Naive thymus-derived CD4-positive, alpha-beta T cell (primary cell): Measurements from ENCODE around the gene NHP2. TPM values are rescaled to one million over a fixed set of nuclear protein-coding genes. Genes with fewer than 3 reads are reported as not detected.

Source experiments
- ATAC-seq: fragments of 150-1000 bp; cut with Tn5 transposase; 2 replicates; pipeline ENCODE4 v1.10.0; 2021; ENCODE audit warnings: mild to moderate bottlenecking, moderate library complexity
- CTCF ChIA-PET: fragments of 350-600 bp; sonication (Branson Sonifier 250); formaldehyde crosslinking; loops from one replicate; lab custom pipeline; 2021; ENCODE audit warnings: antibody characterized with exemption; lab: Charles Lee
- POLR2A ChIA-PET: fragments of 350-600 bp; sonication (Branson Sonifier 250); formaldehyde crosslinking; loops from one replicate; lab custom pipeline; 2021; ENCODE audit warnings: antibody characterized with exemption, inconsistent platforms; lab: Charles Lee
- DNase-seq, 9 donors: peaks; one replicate each; pipeline versions ENCODE4 v3.0.0 to v3.0.0-alpha.2; 2020 to 2022; ENCODE audit warnings: mixed read lengths in 1 of 9
- H3K27ac ChIP-seq: one replicate; pipeline ENCODE4 v1.7.0; 2013; ENCODE audit warnings: mild to moderate bottlenecking, low read depth, low read length, moderate library complexity
- H3K27me3 ChIP-seq, 2 donors: one replicate each; pipeline ENCODE4 v1.7.0; 2013; ENCODE audit warnings: low read length in 2 of 2, mild to moderate bottlenecking in 2 of 2, moderate library complexity in 2 of 2; ENCODE audit not compliant: control insufficient read depth in 2 of 2, insufficient read depth in 2 of 2
- H3K36me3 ChIP-seq, 3 experiments: 1 replicate in 2 of 3; 2 replicates in 1 of 3; pipeline ENCODE4 v1.7.0; 2013; ENCODE audit warnings: low read length in 3 of 3, mild to moderate bottlenecking in 3 of 3, moderate library complexity in 1 of 3; ENCODE audit not compliant: insufficient read depth in 3 of 3, control insufficient read depth in 2 of 3
- H3K4me1 ChIP-seq, 2 donors: one replicate each; pipeline ENCODE4 v1.7.0; 2013; ENCODE audit warnings: low read length in 2 of 2, mild to moderate bottlenecking in 2 of 2, moderate library complexity in 1 of 2; ENCODE audit not compliant: control insufficient read depth in 2 of 2, insufficient read depth in 2 of 2
- H3K4me3 ChIP-seq: 2 replicates; pipeline ENCODE4 v1.7.0; 2013; ENCODE audit warnings: mild to moderate bottlenecking, low read length
- H3K9me3 ChIP-seq, 3 experiments: 1 replicate in 2 of 3; 2 replicates in 1 of 3; pipeline ENCODE4 v1.7.0; 2013; ENCODE audit warnings: low read length in 3 of 3; ENCODE audit not compliant: control insufficient read depth in 2 of 3
- H3K27ac Mint-ChIP-seq, 9 donors: one replicate each; pipeline ENCODE4 v1.8.0; 2020 to 2022; ENCODE audit warnings: mixed read lengths in 9 of 9, mild to moderate bottlenecking in 8 of 9, moderate library complexity in 5 of 9, inconsistent platforms in 2 of 9
- H3K27me3 Mint-ChIP-seq, 5 donors: one replicate each; pipeline ENCODE4 v1.8.0; 2021 to 2022; ENCODE audit warnings: mixed read lengths in 5 of 5, mild to moderate bottlenecking in 1 of 5
- H3K36me3 Mint-ChIP-seq, 5 donors: one replicate each; pipeline ENCODE4 v1.8.0; 2020 to 2022; ENCODE audit warnings: mixed read lengths in 5 of 5, mild to moderate bottlenecking in 3 of 5, inconsistent platforms in 1 of 5
- H3K4me1 Mint-ChIP-seq, 7 donors: one replicate each; pipeline ENCODE4 v1.8.0; 2020 to 2022; ENCODE audit warnings: mixed read lengths in 7 of 7, mild to moderate bottlenecking in 3 of 7, inconsistent platforms in 1 of 7
- H3K4me3 Mint-ChIP-seq, 10 donors: one replicate each; pipeline ENCODE4 v1.8.0; 2020 to 2022; ENCODE audit warnings: mild to moderate bottlenecking in 10 of 10, mixed read lengths in 10 of 10, moderate library complexity in 6 of 10, inconsistent platforms in 2 of 10
- H3K9me3 Mint-ChIP-seq, 11 donors: one replicate each; pipeline ENCODE4 v1.8.0; 2020 to 2022; ENCODE audit warnings: mixed read lengths in 11 of 11, mild to moderate bottlenecking in 4 of 11, inconsistent platforms in 1 of 11, moderate library complexity in 1 of 11
- intact Hi-C, 2 donors: fragments of 100-400 bp; cut with micrococcal nuclease; formaldehyde crosslinking; loops; one replicate each; pipeline ENCODE4 v1.15.1; 2023
- polyA plus RNA-seq, 2 donors: library from polyadenylated mRNA; unstranded; fragments of 300-500 nt; fragmentation: Illumina TruSeq; gene quantifications; one replicate each; pipeline ENCODE4 v1.2.3, GENCODE V29; 2021
- total RNA-seq, 6 experiments: library from RNA in 5 of 6; stranded (reverse) in 5 of 6; gene quantifications; 1 replicate in 5 of 6; 2 replicates in 1 of 6; pipeline ENCODE4 v1.2.3 and lab custom pipeline; 2021 to 2026

Gene NHP2
- total and polyA plus RNA-seq, 7 experiments from 2014 or later, result 50.5 to 231 (median 78.6) TPM

DNA sequence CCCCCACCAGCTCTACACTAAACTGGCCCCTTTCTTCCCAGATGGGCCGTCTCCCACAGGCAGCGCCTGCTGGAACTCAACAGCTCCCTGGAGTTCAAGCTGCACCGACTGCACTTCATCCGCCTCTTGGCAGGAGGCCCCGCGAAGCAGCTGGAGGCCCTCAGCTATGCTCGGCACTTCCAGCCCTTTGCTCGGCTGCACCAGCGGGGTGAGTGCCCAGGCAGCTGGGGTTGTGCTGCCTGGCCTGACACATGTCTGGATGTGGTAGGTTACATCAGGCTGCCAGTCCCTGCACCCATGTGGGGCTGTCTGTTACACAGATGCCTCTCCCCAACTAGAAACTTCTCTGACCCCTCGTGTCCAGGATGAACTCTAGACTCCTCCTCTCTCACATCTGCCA is 9.8 kb downstream of the NHP2 start:
- H3K9me3 Mint-ChIP-seq, result no peaks in the 10 kb centered on the region
- DNase-seq (no peak), ATAC-seq (no peak)
- Histone ChIP-seq H3K27ac (no peak overlapping the region), H3K4me1 (no peaks in the 10 kb centered on the region), H3K4me3 (no peak overlapping the region), H3K36me3 (peaks cover 0 to 74% (median 25%) of the 10 kb centered on the region in 3 experiments), H3K9me3 (no peaks in the 10 kb centered on the region), H3K27me3 (no peaks in the 10 kb centered on the region)
- no peaks in the 10 kb centered on the region for H3K27me3 Mint-ChIP-seq
- H3K4me3 Mint-ChIP-seq, result no peak overlapping the region
- peaks cover 0 to 14% (median 4%) of the 10 kb centered on the region in 7 donors for H3K4me1 Mint-ChIP-seq
- peaks cover 0 to 28% (median 8%) of the 10 kb centered on the region in 5 donors for H3K36me3 Mint-ChIP-seq
- intact Hi-C loops, result no loop called here
- ChIA-PET POLR2A (interaction anchor here (0.9 to 3.9 kb wide), 3 partner anchors 9 to 23 kb away, joined by 4 to 14 read pairs (median 4); no protein-coding TSS in a partner anchor), CTCF (interaction anchor here (0.6 to 11.5 kb wide), 4 partner anchors 20 to 68 kb away, joined by 3 to 117 read pairs (median 9); no protein-coding TSS in a partner anchor)
- H3K27ac Mint-ChIP-seq, result peak overlapping the region in 3 of 9 donors; percentile 6 to 49 (median 29)

DNA sequence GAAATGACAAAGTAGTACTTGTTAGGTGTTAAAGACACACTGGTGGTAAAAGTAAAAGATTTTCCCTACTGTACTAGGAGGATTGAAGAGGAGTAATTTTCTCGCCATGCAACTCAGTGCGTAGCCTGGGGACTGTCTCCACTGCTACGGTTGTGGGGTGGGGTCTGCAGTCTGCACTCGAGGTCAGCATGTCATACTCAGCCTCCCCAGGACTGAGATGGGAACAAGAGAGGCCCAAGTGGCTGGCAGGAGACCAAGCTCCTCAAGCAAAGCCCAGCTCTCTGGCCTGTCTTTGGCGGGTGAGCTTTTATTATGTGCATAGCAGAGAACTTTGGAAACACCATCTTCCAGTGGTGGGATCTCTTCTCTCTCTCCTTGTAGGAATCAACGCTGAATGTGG is 10.4 kb downstream of the NHP2 start:
- Histone ChIP-seq H3K27me3 (no peaks in the 10 kb centered on the region), H3K4me1 (no peaks in the 10 kb centered on the region), H3K9me3 (no peaks in the 10 kb centered on the region), H3K4me3 (no peak overlapping the region), H3K36me3 (peaks cover 0 to 70% (median 27%) of the 10 kb centered on the region in 3 experiments), H3K27ac (no peak overlapping the region)
- H3K27me3 Mint-ChIP-seq, result no peaks in the 10 kb centered on the region
- ChIA-PET CTCF (interaction anchor here (0.6 to 11.5 kb wide), 3 partner anchors 23 to 1397 kb away, joined by 4 to 117 read pairs (median 14); no protein-coding TSS in a partner anchor), POLR2A (interaction anchor here (0.9 to 3.9 kb wide), 3 partner anchors 9 to 22 kb away, joined by 4 to 14 read pairs (median 4); no protein-coding TSS in a partner anchor)
- DNase-seq, result no peak
- ATAC-seq, result no peak
- intact Hi-C loops, result no loop called here
- H3K27ac Mint-ChIP-seq, result no peak overlapping the region
- H3K36me3 Mint-ChIP-seq, result peaks cover 0 to 30% (median 6%) of the 10 kb centered on the region in 5 donors
- no peak overlapping the region for H3K4me3 Mint-ChIP-seq
- no peaks in the 10 kb centered on the region for H3K9me3 Mint-ChIP-seq
- H3K4me1 Mint-ChIP-seq, result peaks cover 0 to 14% (median 4%) of the 10 kb centered on the region in 7 donors

GRCh38 chr5:178142642-178143041 is 11.0 kb downstream of the NHP2 start:
- Mint-ChIP-seq H3K36me3 (peaks cover 0 to 30% (median 5%) of the 10 kb centered on the region in 5 donors), H3K9me3 (no peaks in the 10 kb centered on the region), H3K27me3 (no peaks in the 10 kb centered on the region), H3K4me1 (peaks cover 0 to 14% (median 4%) of the 10 kb centered on the region in 7 donors), H3K4me3 (no peak overlapping the region), H3K27ac (peak overlapping the region in 2 of 9 donors; percentile 8 to 25)
- CTCF ChIA-PET, result interaction anchor here (0.6 to 11.5 kb wide), 4 partner anchors 20 to 1398 kb away, joined by 3 to 117 read pairs (median 9); no protein-coding TSS in a partner anchor
- Histone ChIP-seq H3K4me3 (no peak overlapping the region), H3K27me3 (no peaks in the 10 kb centered on the region), H3K27ac (no peak overlapping the region), H3K9me3 (no peaks in the 10 kb centered on the region), H3K4me1 (no peaks in the 10 kb centered on the region), H3K36me3 (peaks cover 0 to 70% (median 22%) of the 10 kb centered on the region in 3 experiments)
- POLR2A ChIA-PET, result interaction anchor here (3.9 kb wide), 1 partner anchor 22 kb away, joined by 14 read pairs; no protein-coding TSS in a partner anchor
- DNase-seq (no peak), ATAC-seq (no peak)
- intact Hi-C loops, result no loop called here

- DNase-seq, result no peak
- Histone ChIP-seq H3K36me3 (peaks cover 0 to 64% (median 14%) of the 10 kb centered on the region in 3 experiments), H3K4me3 (no peak overlapping the region), H3K27ac (no peak overlapping the region), H3K4me1 (no peaks in the 10 kb centered on the region), H3K27me3 (no peaks in the 10 kb centered on the region), H3K9me3 (no peaks in the 10 kb centered on the region)
- H3K36me3 Mint-ChIP-seq, result peaks cover 0 to 27% (median 5%) of the 10 kb centered on the region in 5 donors
- H3K4me1 Mint-ChIP-seq, result peaks cover 6 to 21% (median 8%) of the 10 kb centered on the region in 7 donors
- CTCF ChIA-PET, result interaction anchor here (3.3 to 11.5 kb wide), 2 partner anchors 21 to 66 kb away, joined by 14 to 117 read pairs; no protein-coding TSS in a partner anchor
- no peaks in the 10 kb centered on the region for H3K27me3 Mint-ChIP-seq
- POLR2A ChIA-PET, result no interaction called here
- no peaks in the 10 kb centered on the region for H3K9me3 Mint-ChIP-seq
- no peak for ATAC-seq
- intact Hi-C loops, result no loop called here
- H3K4me3 Mint-ChIP-seq, result no peak overlapping the region
- H3K27ac Mint-ChIP-seq, result peak overlapping the region in 1 of 9 donors; percentile 23
Measured at GRCh38 chr5:178141550-178141949, 12.1 kb downstream of the NHP2 start.

GRCh38 chr5:178137991-178138390 is 15.7 kb downstream of the NHP2 start:
- no peaks in the 10 kb centered on the region for H3K9me3 Mint-ChIP-seq
- POLR2A ChIA-PET, result interaction anchor here (1.0 to 1.4 kb wide), 2 partner anchors 9 to 17 kb away, joined by 3 to 4 read pairs; no protein-coding TSS in a partner anchor
- ATAC-seq (no peak), DNase-seq (no peak)
- peaks cover 10 to 46% (median 30%) of the 10 kb centered on the region in 7 donors for H3K4me1 Mint-ChIP-seq
- Histone ChIP-seq H3K27me3 (no peaks in the 10 kb centered on the region), H3K4me1 (no peaks in the 10 kb centered on the region), H3K27ac (no peak overlapping the region), H3K4me3 (no peak overlapping the region), H3K36me3 (peaks cover 0 to 57% (median 8%) of the 10 kb centered on the region in 3 experiments), H3K9me3 (no peaks in the 10 kb centered on the region)
- intact Hi-C loops, result no loop called here
- H3K27ac Mint-ChIP-seq, result no peak overlapping the region
- CTCF ChIA-PET, result interaction anchor here (1.3 kb wide), 1 partner anchor 17 kb away, joined by 3 read pairs; no protein-coding TSS in a partner anchor
- H3K27me3 Mint-ChIP-seq, result no peaks in the 10 kb centered on the region
- peak overlapping the region in 1 of 10 donors; percentile 12 for H3K4me3 Mint-ChIP-seq
- H3K36me3 Mint-ChIP-seq, result peaks cover 0 to 20% (median 9%) of the 10 kb centered on the region in 5 donors

GRCh38 chr5:178136990-178137389 is 16.7 kb downstream of the NHP2 start:
- Histone ChIP-seq H3K36me3 (peaks cover 0 to 48% (median 2%) of the 10 kb centered on the region in 3 experiments), H3K9me3 (no peaks in the 10 kb centered on the region), H3K27me3 (no peaks in the 10 kb centered on the region), H3K27ac (no peak overlapping the region), H3K4me3 (no peak overlapping the region), H3K4me1 (no peaks in the 10 kb centered on the region)
- ChIA-PET CTCF (interaction anchor here (1.3 kb wide), 1 partner anchor 16 kb away, joined by 3 read pairs; no protein-coding TSS in a partner anchor), POLR2A (interaction anchor here (1.0 to 2.9 kb wide), 2 partner anchors 16 to 43 kb away, joined by 3 to 10 read pairs; no protein-coding TSS in a partner anchor)
- intact Hi-C loops, result no loop called here
- DNase-seq, result no peak
- Mint-ChIP-seq H3K27ac (peak overlapping the region in 6 of 9 donors; percentile 1 to 91 (median 50)), H3K27me3 (no peaks in the 10 kb centered on the region), H3K4me1 (peaks cover 15 to 47% (median 37%) of the 10 kb centered on the region in 7 donors), H3K9me3 (no peaks in the 10 kb centered on the region), H3K4me3 (no peak overlapping the region), H3K36me3 (peaks cover 0 to 19% (median 9%) of the 10 kb centered on the region in 5 donors)
- no peak for ATAC-seq
